Keratinocyte (primary cell): ENCODE measurements around the gene ANKDD1B. TPM values are rescaled to one million over a fixed set of nuclear protein-coding genes. Genes with fewer than 3 reads are reported as not detected.
A peak's percentile ranks its signal among the peaks of the same experiment; 100 is the strongest.
"Not testable (repeated sequence)": the region's sequence is repeated elsewhere in the genome, so short reads cannot be mapped to it uniquely, and the experiment has no call there.

ENCODE experiments used
- DNase-seq: peaks from one replicate; pipeline ENCODE4 v3.0.0-alpha.2; 2011; ENCODE audit warnings: low read depth, missing footprints, low spot score
- FAIRE-seq: peaks from 2 replicates; lab custom pipeline; 2011; peaks lifted over from hg19 to GRCh38; lab: Jason Lieb, UNC
- H2AFZ ChIP-seq: 2 replicates; pipeline ENCODE4 v1.6.0; 2012; ENCODE audit warnings: low read length, control low read depth, inconsistent platforms; ENCODE audit not compliant: control insufficient read depth
- H3K27ac ChIP-seq: 2 replicates; pipeline ENCODE4 v1.5.1; 2011; ENCODE audit warnings: low read length; ENCODE audit not compliant: control insufficient read depth, insufficient read depth
- H3K27me3 ChIP-seq: 3 replicates; pipeline ENCODE4 v1.6.0; 2011; ENCODE audit warnings: low read length; ENCODE audit not compliant: control insufficient read depth, insufficient read depth; ENCODE audit errors: extremely low read depth
- H3K36me3 ChIP-seq, 2 experiments: 2 replicates in 1 of 2; 3 replicates in 1 of 2; pipeline ENCODE4 v1.5.1; 2011; ENCODE audit warnings: low read length in 2 of 2, mild to moderate bottlenecking in 1 of 2; ENCODE audit not compliant: control insufficient read depth in 2 of 2, insufficient read depth in 2 of 2; ENCODE audit errors: extremely low read depth in 1 of 2
- H3K4me1 ChIP-seq: 3 replicates; pipeline ENCODE4 v1.5.1; 2011; ENCODE audit warnings: low read length; ENCODE audit not compliant: control insufficient read depth, insufficient read depth; ENCODE audit errors: extremely low read depth
- H3K4me2 ChIP-seq: 3 replicates; pipeline ENCODE4 v1.6.0; 2011; ENCODE audit warnings: low read depth, low read length; ENCODE audit not compliant: control insufficient read depth, insufficient read depth; ENCODE audit errors: extremely low read depth
- H3K4me3 ChIP-seq, 3 experiments: fragments of 200-600 bp in 1 of 3; sonication (generic) in 1 of 3; 2 replicates in 2 of 3; 3 replicates in 1 of 3; pipeline ENCODE4 v1.5.1; 2011 to 2016; ENCODE audit warnings: low read length in 3 of 3, mild to moderate bottlenecking in 3 of 3, control low read depth in 2 of 3, inconsistent platforms in 1 of 3, low read depth in 1 of 3, mixed read lengths in 1 of 3, mixed run types in 1 of 3, moderate library complexity in 1 of 3; ENCODE audit not compliant: control insufficient read depth in 2 of 3, insufficient read depth in 2 of 3; ENCODE audit errors: extremely low read depth in 1 of 3
- H3K79me2 ChIP-seq: 2 replicates; pipeline ENCODE4 v1.6.0; 2012; ENCODE audit warnings: low read length; ENCODE audit not compliant: control insufficient read depth, insufficient read depth
- H3K9ac ChIP-seq: 3 replicates; pipeline ENCODE4 v1.6.0; 2011; ENCODE audit warnings: low read length; ENCODE audit not compliant: control insufficient read depth, insufficient read depth; ENCODE audit errors: extremely low read depth
- H3K9me1 ChIP-seq: 3 replicates; pipeline ENCODE4 v1.6.0; 2011; ENCODE audit warnings: low read length; ENCODE audit not compliant: control insufficient read depth, insufficient read depth; ENCODE audit errors: extremely low read depth
- H3K9me3 ChIP-seq: 2 replicates; pipeline ENCODE4 v1.5.1; 2012; ENCODE audit warnings: low read depth, low read length; ENCODE audit not compliant: control insufficient read depth
- H4K20me1 ChIP-seq: 3 replicates; pipeline ENCODE4 v1.6.0; 2011; ENCODE audit warnings: low read length; ENCODE audit not compliant: control insufficient read depth, insufficient read depth; ENCODE audit errors: extremely low read depth
- EZH2 ChIP-seq: IDR thresholded peaks from one replicate; pipeline ENCODE4 v1.6.1; 2012; ENCODE audit warnings: inconsistent platforms, mild to moderate bottlenecking, low read length, moderate library complexity
- dilution Hi-C: fragments of 300-500 bp; cut with MboI; formaldehyde crosslinking; loops from one replicate; pipeline ENCODE4 v1.7.0; 2020; ENCODE audit warnings: low sequenced_read_pairs; ENCODE audit not compliant: extremely low pct_ligation_motif_present
- polyA plus RNA-seq, 5 experiments: library from polyadenylated mRNA; depleted of rRNA in 3 of 5; stranded (reverse) in 3 of 5; stranded (forward) in 1 of 5; unstranded in 1 of 5; fragments of >200 nt; gene quantifications; 1 replicate in 1 of 5; 2 replicates in 3 of 5; 3 replicates in 1 of 5; pipeline versions ENCODE4 v1.2.1 to v1.2.3, GENCODE V29; 2011 to 2012; ENCODE audit warnings: missing spikeins in 2 of 5, low read depth in 1 of 5, low replicate concordance in 1 of 5
- TF ChIP-seq, protein P1 (sequence below), 3 experiments: IDR thresholded peaks in 1 of 3; conservative IDR thresholded peaks in 1 of 3; optimal IDR thresholded peaks in 1 of 3; 2 replicates in 2 of 3; 3 replicates in 1 of 3; pipeline versions ENCODE3 to v1.5.1; 2011; ENCODE audit warnings: low read length in 3 of 3, mild to moderate bottlenecking in 3 of 3, moderate library complexity in 2 of 3, control low read depth in 1 of 3, inconsistent platforms in 1 of 3; ENCODE audit not compliant: insufficient read depth in 2 of 3; ENCODE audit errors: extremely low read depth in 1 of 3

The ANKDD1B gene
- polyA plus RNA-seq, 1 donor (not counting 4 experiments of a cell fraction or from before 2014, with no cell fraction given), result 1.1 TPM

DNA sequence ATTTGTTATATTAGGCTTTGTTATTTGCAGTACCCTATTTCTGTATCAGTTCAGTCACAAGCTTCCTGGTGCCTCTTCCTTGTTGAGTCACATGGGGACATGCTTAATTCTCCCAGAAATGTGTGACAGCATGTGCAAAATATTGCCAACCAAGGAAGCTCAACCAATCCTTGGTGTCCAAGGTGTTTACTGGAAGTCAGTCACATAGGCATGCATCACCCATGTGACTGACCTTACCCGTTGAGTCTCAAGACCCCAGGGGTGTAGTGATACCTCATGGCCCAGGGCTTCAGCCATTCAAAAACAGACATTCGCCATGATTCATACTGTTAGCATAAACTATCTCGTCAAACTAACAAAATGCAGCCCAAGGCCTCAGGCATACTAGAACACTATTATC, 9.3 kb upstream of the ANKDD1B start:
- Histone ChIP-seq H4K20me1 (no peaks in the 10 kb centered on the region), H2AFZ (no peak overlapping the region), H3K27me3 (no peaks in the 10 kb centered on the region), H3K4me2 (no peak overlapping the region), H3K9me1 (no peaks in the 10 kb centered on the region), H3K27ac (peak overlapping the region; percentile 42), H3K4me1 (peaks cover 39% of the 10 kb centered on the region), H3K9ac (no peak overlapping the region), H3K4me3 (no peak overlapping the region), H3K36me3 (no peaks in the 10 kb centered on the region), H3K79me2 (no peaks in the 10 kb centered on the region), H3K9me3 (no peaks in the 10 kb centered on the region)
- FAIRE-seq (peak; percentile 83), DNase-seq (peak; percentile 58)
- TF ChIP-seq, protein P1, sequence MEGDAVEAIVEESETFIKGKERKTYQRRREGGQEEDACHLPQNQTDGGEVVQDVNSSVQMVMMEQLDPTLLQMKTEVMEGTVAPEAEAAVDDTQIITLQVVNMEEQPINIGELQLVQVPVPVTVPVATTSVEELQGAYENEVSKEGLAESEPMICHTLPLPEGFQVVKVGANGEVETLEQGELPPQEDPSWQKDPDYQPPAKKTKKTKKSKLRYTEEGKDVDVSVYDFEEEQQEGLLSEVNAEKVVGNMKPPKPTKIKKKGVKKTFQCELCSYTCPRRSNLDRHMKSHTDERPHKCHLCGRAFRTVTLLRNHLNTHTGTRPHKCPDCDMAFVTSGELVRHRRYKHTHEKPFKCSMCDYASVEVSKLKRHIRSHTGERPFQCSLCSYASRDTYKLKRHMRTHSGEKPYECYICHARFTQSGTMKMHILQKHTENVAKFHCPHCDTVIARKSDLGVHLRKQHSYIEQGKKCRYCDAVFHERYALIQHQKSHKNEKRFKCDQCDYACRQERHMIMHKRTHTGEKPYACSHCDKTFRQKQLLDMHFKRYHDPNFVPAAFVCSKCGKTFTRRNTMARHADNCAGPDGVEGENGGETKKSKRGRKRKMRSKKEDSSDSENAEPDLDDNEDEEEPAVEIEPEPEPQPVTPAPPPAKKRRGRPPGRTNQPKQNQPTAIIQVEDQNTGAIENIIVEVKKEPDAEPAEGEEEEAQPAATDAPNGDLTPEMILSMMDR (optimal IDR thresholded peaks at IDR 0.05 in 1 of 3, IDR thresholded peaks at IDR 0.05 in 1 of 3, conservative IDR thresholded peaks at IDR 0.05 in 1 of 3; ENCODE audit: extremely low read depth in 1 of 3, insufficient read depth in 2 of 3, low read length in 3 of 3), result no peak
- TF ChIP-seq EZH2, result no peak
- dilution Hi-C loops, result no loop called here

DNA sequence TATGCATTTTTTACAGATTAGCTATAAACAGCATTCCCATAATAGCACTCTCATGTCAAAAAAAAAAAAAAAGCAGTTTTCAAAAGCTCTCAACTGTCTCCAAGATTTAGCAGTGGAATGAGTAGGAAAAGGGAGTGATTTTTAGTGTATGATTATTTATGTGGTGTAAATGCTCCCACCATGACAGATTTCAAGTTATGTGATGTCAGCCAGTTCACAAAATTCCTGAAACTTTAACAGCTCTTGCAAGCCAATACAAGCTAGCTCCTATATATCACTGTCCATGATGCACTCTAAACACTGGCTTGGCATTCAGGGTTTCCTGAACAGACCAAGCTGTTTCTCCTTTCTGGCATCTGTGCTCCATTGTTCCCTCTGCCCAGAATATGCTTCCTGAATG, 7.9 kb upstream of the ANKDD1B start:
- Histone ChIP-seq H4K20me1 (no peaks in the 10 kb centered on the region), H3K9ac (no peak overlapping the region), H3K4me2 (no peak overlapping the region), H3K9me1 (no peaks in the 10 kb centered on the region), H3K4me1 (peaks cover 39% of the 10 kb centered on the region), H3K4me3 (no peak overlapping the region), H3K27ac (peak overlapping the region; percentile 42), H3K27me3 (no peaks in the 10 kb centered on the region), H3K9me3 (no peaks in the 10 kb centered on the region), H2AFZ (no peak overlapping the region), H3K79me2 (no peaks in the 10 kb centered on the region), H3K36me3 (no peaks in the 10 kb centered on the region)
- TF ChIP-seq EZH2, result no peak
- DNase-seq, result peak; percentile 62
- FAIRE-seq, result peak; percentile 93
- dilution Hi-C loops, result no loop called here

DNA sequence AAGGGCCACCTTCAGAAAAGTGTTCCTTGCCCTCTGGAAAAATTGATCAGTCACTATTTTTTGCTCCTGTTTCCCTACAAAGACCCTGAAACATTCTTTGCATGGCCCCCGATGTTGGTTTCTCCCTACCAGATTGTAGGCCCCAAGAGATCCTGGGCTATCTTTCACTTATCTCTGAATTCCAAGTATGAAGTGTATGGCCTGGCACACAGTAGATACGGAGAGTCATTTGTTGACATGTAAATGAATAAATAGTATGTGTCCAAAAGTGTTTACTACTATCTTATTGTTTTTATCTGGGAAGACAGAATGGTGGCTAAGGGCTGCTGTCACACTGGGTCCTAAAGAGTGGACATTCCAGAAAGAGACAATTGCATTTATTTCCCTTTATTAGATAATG, 7.4 kb upstream of the ANKDD1B start:
- DNase-seq, result no peak
- H3K4me2 ChIP-seq, result no peak overlapping the region
- H4K20me1 ChIP-seq, result no peaks in the 10 kb centered on the region
- no peak overlapping the region for H3K9ac ChIP-seq
- H3K27me3 ChIP-seq, result no peaks in the 10 kb centered on the region
- H3K4me3 ChIP-seq, result no peak overlapping the region
- no peak for TF ChIP-seq EZH2
- TF ChIP-seq, protein P1 (optimal IDR thresholded peaks at IDR 0.05 in 1 of 3, IDR thresholded peaks at IDR 0.05 in 1 of 3, conservative IDR thresholded peaks at IDR 0.05 in 1 of 3; ENCODE audit: extremely low read depth in 1 of 3, insufficient read depth in 2 of 3, low read length in 3 of 3), result no peak
- H3K9me1 ChIP-seq, result no peaks in the 10 kb centered on the region
- dilution Hi-C loops, result no loop called here
- H3K79me2 ChIP-seq, result no peaks in the 10 kb centered on the region
- no peaks in the 10 kb centered on the region for H3K9me3 ChIP-seq
- no peak overlapping the region for H2AFZ ChIP-seq
- peaks cover 39% of the 10 kb centered on the region for H3K4me1 ChIP-seq
- FAIRE-seq, result no peak
- no peaks in the 10 kb centered on the region for H3K36me3 ChIP-seq
- peak overlapping the region; percentile 42 for H3K27ac ChIP-seq

DNA sequence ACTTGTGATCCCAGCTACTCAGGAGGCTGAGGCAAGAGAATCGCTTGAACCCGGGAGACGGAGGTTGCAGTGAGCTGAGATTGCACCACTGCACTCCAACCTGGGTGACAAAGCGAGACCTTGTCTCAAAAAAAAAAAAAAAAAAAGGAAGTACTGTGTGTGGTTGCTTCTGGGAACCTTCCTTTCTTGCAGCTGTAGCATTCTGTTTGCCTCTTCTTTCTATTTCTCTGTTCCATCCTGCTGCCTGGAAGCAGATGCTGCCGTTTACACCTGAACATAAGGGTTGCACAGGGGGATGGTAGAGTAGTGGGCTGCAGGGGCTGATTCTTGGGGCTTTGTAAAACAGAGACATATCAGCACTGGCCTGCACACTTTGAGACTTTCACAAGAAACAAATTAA, 3.9 kb upstream of the ANKDD1B start:
- H3K27ac ChIP-seq, FAIRE-seq, H3K9me3 ChIP-seq, H3K9ac ChIP-seq, dilution Hi-C loops, DNase-seq, H4K20me1 ChIP-seq, H3K4me2 ChIP-seq, H3K4me3 ChIP-seq, H3K9me1 ChIP-seq, H3K36me3 ChIP-seq, H2AFZ ChIP-seq, H3K27me3 ChIP-seq, H3K79me2 ChIP-seq: not testable (repeated sequence)
- H3K4me1 ChIP-seq, result peaks cover 45% of the 10 kb centered on the region
